HepG2 (cell line): ENCODE data around the gene MLX. TPM values are rescaled to one million over a fixed set of nuclear protein-coding genes. Genes with fewer than 3 reads are reported as not detected.

ENCODE experiments used
- BORCS8-MEF2B ChIP-seq: sonication (generic); formaldehyde crosslinking; IDR thresholded peaks from 2 replicates; pipeline ENCODE4 v1.8.0; 2022; ENCODE audit warnings: mild to moderate bottlenecking, missing genetic modification reagents
- FOXO4 ChIP-seq: sonication (generic); formaldehyde crosslinking; conservative IDR thresholded peaks from 2 replicates; pipeline ENCODE4 v1.8.1; 2023; ENCODE audit warnings: missing genetic modification reagents
- GLI4 ChIP-seq: sonication (generic); formaldehyde crosslinking; IDR thresholded peaks from 2 replicates; pipeline ENCODE4 v1.5.1; 2020; ENCODE audit warnings: missing genetic modification reagents, mild to moderate bottlenecking, moderate library complexity, borderline replicate concordance
- HNRNPL ChIP-seq: fragments of 200-400 bp; formaldehyde crosslinking; IDR thresholded peaks from 2 replicates; pipeline ENCODE4 v1.6.1; 2017; ENCODE audit warnings: mild to moderate bottlenecking, low read depth, low read length
- JUND ChIP-seq: sonication (generic); formaldehyde crosslinking; IDR thresholded peaks from 2 replicates; pipeline ENCODE4 v1.8.0; 2022; ENCODE audit warnings: mild to moderate bottlenecking, missing genetic modification reagents
- KLF16 ChIP-seq, 2 experiments: sonication (generic) in 1 of 2; formaldehyde crosslinking in 1 of 2; IDR thresholded peaks; 2 replicates each; pipeline versions ENCODE4 v1.6.1 to v1.8.0; 2016 to 2023; ENCODE audit warnings: missing genetic modification reagents in 2 of 2, missing compliant biosample characterization in 1 of 2
- MYPOP ChIP-seq: sonication (generic); formaldehyde crosslinking; IDR thresholded peaks from 2 replicates; pipeline ENCODE4 v1.8.1; 2023; ENCODE audit warnings: mild to moderate bottlenecking, moderate library complexity, missing genetic modification reagents
- NR2F2 ChIP-seq: IDR thresholded peaks from 2 replicates; pipeline ENCODE4 v1.6.1; 2012; ENCODE audit warnings: low read depth, inconsistent platforms, borderline replicate concordance
- SMYD3 ChIP-seq: sonication (generic); formaldehyde crosslinking; IDR thresholded peaks from 2 replicates; pipeline ENCODE4 v1.8.1; 2023; ENCODE audit warnings: mild to moderate bottlenecking, missing genetic modification reagents
- TEAD3 ChIP-seq: optimal IDR thresholded peaks from 2 replicates; pipeline ENCODE3; 2016; ENCODE audit warnings: borderline replicate concordance
- ZEB1 ChIP-seq: IDR thresholded peaks from 2 replicates; pipeline ENCODE4 v1.6.1; 2012; ENCODE audit warnings: mild to moderate bottlenecking, low read depth, inconsistent platforms; ENCODE audit not compliant: insufficient replicate concordance
- ZNF225 ChIP-seq: sonication (generic); formaldehyde crosslinking; IDR thresholded peaks from 2 replicates; pipeline ENCODE4 v1.4.0; 2020; ENCODE audit warnings: mild to moderate bottlenecking, missing genetic modification reagents
- ZNF572 ChIP-seq: sonication (generic); formaldehyde crosslinking; IDR thresholded peaks from 2 replicates; pipeline ENCODE4 v1.5.1; 2020; ENCODE audit warnings: mild to moderate bottlenecking, missing genetic modification reagents
- ZNF747 ChIP-seq: sonication (generic); formaldehyde crosslinking; IDR thresholded peaks from 2 replicates; pipeline ENCODE4 v1.8.1; 2023; ENCODE audit warnings: missing genetic modification reagents, mild to moderate bottlenecking, borderline replicate concordance
- ZNF879 ChIP-seq: sonication (generic); formaldehyde crosslinking; IDR thresholded peaks from 2 replicates; pipeline ENCODE4 v1.8.1; 2023; ENCODE audit warnings: missing genetic modification reagents
- ZSCAN25 ChIP-seq: sonication (generic); formaldehyde crosslinking; IDR thresholded peaks from 2 replicates; pipeline ENCODE4 v1.8.0; 2022; ENCODE audit warnings: mild to moderate bottlenecking, missing genetic modification reagents
- polyA plus RNA-seq, 8 experiments: library from polyadenylated mRNA; depleted of rRNA in 3 of 8; stranded (reverse) in 7 of 8; unstranded in 1 of 8; fragments of >200 nt; fragmentation: Illumina TruSeq in 4 of 8; extraction: Trizol in 4 of 8; gene quantifications; 2 replicates each; pipeline versions ENCODE4 v1.2.1 to v1.2.3, GENCODE V29; 2011 to 2016; ENCODE audit warnings: low read depth in 4 of 8, missing spikeins in 1 of 8, mixed read lengths in 1 of 8; ENCODE audit not compliant: insufficient read depth in 1 of 8
- total RNA-seq, 5 experiments: library from RNA; depleted of rRNA; stranded (reverse); fragments of >200 nt; fragmentation: Illumina TruSeq; extraction: Trizol; gene quantifications; 2 replicates each; pipeline ENCODE4 v1.2.3, GENCODE V29; 2016; ENCODE audit warnings: low read depth in 1 of 5
- TF ChIP-seq, protein P1 (sequence below): sonication (generic); formaldehyde crosslinking; IDR thresholded peaks from 2 replicates; pipeline ENCODE4 v1.5.1; 2020; ENCODE audit warnings: missing genetic modification reagents, mild to moderate bottlenecking, borderline replicate concordance
- TF ChIP-seq, protein P2 (sequence below): sonication (generic); formaldehyde crosslinking; IDR thresholded peaks from 2 replicates; pipeline ENCODE4 v1.4.0; 2020; ENCODE audit warnings: missing genetic modification reagents
- TF ChIP-seq, protein P3 (sequence below): sonication (generic); formaldehyde crosslinking; IDR thresholded peaks from 2 replicates; pipeline ENCODE4 v1.8.0; 2022; ENCODE audit warnings: missing genetic modification reagents, low read depth, mild to moderate bottlenecking, borderline replicate concordance
- TF ChIP-seq, protein P4 (sequence below): sonication (generic); formaldehyde crosslinking; IDR thresholded peaks from 2 replicates; pipeline ENCODE4 v1.4.0; 2020; ENCODE audit warnings: missing genetic modification reagents

MLX gene
- total and polyA plus RNA-seq, 2 of the 13 experiments (the other 11 are each of a cell fraction or from before 2014, with no cell fraction given) = 38.9 to 74.4 TPM

- TF ChIP-seq NR2F2 = peak; percentile 57; the same call in 1 of the 2 replicates
- no peak for TF ChIP-seq KLF16 (CRISPR knock-in tag; IDR thresholded peaks at IDR 0.05)
- TF ChIP-seq ZNF572 (CRISPR knock-in tag) = peak; percentile 80; the same call in 1 of the 2 replicates
- TF ChIP-seq GLI4 (CRISPR knock-in tag) = no peak
- TF ChIP-seq HNRNPL = 0 out of 2 replicates have a peak, but pooled peaks have one; percentile 71
- TF ChIP-seq SMYD3 (CRISPR knock-in tag) = no peak
- TF ChIP-seq, protein P1, sequence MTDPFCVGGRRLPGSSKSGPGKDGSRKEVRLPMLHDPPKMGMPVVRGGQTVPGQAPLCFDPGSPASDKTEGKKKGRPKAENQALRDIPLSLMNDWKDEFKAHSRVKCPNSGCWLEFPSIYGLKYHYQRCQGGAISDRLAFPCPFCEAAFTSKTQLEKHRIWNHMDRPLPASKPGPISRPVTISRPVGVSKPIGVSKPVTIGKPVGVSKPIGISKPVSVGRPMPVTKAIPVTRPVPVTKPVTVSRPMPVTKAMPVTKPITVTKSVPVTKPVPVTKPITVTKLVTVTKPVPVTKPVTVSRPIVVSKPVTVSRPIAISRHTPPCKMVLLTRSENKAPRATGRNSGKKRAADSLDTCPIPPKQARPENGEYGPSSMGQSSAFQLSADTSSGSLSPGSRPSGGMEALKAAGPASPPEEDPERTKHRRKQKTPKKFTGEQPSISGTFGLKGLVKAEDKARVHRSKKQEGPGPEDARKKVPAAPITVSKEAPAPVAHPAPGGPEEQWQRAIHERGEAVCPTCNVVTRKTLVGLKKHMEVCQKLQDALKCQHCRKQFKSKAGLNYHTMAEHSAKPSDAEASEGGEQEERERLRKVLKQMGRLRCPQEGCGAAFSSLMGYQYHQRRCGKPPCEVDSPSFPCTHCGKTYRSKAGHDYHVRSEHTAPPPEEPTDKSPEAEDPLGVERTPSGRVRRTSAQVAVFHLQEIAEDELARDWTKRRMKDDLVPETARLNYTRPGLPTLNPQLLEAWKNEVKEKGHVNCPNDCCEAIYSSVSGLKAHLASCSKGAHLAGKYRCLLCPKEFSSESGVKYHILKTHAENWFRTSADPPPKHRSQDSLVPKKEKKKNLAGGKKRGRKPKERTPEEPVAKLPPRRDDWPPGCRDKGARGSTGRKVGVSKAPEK (CRISPR knock-in tag) = no peak
- no peak for TF ChIP-seq FOXO4 (CRISPR knock-in tag)
- TF ChIP-seq ZEB1 = peak; percentile 57
- peak; percentile 69 for TF ChIP-seq TEAD3 (CRISPR knock-in tag)
- TF ChIP-seq ZSCAN25 (CRISPR knock-in tag) = peak; percentile 67; the same call in 1 of the 2 replicates
- 0 out of 2 replicates have a peak, but pooled peaks have one; percentile 30 for TF ChIP-seq BORCS8-MEF2B
- no peak for TF ChIP-seq JUND (CRISPR knock-in tag)
- no peak for TF ChIP-seq MYPOP
- no peak for TF ChIP-seq ZNF747 (CRISPR knock-in tag)
- TF ChIP-seq, protein P2, sequence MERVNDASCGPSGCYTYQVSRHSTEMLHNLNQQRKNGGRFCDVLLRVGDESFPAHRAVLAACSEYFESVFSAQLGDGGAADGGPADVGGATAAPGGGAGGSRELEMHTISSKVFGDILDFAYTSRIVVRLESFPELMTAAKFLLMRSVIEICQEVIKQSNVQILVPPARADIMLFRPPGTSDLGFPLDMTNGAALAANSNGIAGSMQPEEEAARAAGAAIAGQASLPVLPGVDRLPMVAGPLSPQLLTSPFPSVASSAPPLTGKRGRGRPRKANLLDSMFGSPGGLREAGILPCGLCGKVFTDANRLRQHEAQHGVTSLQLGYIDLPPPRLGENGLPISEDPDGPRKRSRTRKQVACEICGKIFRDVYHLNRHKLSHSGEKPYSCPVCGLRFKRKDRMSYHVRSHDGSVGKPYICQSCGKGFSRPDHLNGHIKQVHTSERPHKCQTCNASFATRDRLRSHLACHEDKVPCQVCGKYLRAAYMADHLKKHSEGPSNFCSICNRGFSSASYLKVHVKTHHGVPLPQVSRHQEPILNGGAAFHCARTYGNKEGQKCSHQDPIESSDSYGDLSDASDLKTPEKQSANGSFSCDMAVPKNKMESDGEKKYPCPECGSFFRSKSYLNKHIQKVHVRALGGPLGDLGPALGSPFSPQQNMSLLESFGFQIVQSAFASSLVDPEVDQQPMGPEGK = peak; percentile 57; the same call in 1 of the 2 replicates
- TF ChIP-seq, protein P3, sequence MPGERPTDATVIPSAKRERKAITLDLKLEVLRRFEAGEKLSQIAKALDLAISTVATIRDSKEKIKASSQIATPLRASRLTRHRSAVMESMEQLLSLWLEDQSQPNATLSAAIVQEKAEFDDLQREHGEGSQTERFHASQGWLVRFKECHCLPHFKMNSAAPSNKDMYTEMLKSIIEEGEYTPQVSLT (CRISPR knock-in tag) = no peak
- peak; percentile 22 for TF ChIP-seq ZNF225 (CRISPR knock-in tag)
- TF ChIP-seq ZNF879 = no peak
- TF ChIP-seq, protein P4, sequence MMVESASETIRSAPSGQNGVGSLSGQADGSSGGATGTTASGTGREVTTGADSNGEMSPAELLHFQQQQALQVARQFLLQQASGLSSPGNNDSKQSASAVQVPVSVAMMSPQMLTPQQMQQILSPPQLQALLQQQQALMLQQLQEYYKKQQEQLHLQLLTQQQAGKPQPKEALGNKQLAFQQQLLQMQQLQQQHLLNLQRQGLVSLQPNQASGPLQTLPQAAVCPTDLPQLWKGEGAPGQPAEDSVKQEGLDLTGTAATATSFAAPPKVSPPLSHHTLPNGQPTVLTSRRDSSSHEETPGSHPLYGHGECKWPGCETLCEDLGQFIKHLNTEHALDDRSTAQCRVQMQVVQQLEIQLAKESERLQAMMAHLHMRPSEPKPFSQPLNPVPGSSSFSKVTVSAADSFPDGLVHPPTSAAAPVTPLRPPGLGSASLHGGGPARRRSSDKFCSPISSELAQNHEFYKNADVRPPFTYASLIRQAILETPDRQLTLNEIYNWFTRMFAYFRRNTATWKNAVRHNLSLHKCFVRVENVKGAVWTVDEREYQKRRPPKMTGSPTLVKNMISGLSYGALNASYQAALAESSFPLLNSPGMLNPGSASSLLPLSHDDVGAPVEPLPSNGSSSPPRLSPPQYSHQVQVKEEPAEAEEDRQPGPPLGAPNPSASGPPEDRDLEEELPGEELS (CRISPR knock-in tag) = no peak
These were observed 44.1 kb upstream of the MLX start (continued) for GRCh38 chr17:42522798-42523278.
